Prostate gland (tissue), 2 donors: Measurements from ENCODE around the gene EBF3. TPM values are rescaled to one million over a fixed set of nuclear protein-coding genes. Genes with fewer than 3 reads are reported as not detected.
A peak's percentile ranks its signal among the peaks of the same experiment; 100 is the strongest.

Source experiments
- DNase-seq: peaks from one replicate; pipeline ENCODE4 v3.0.0-alpha.2; 2019; ENCODE audit warnings: low spot score
- H3K27ac ChIP-seq, 2 donors: fragments of 200-600 bp; sonication (generic); 2 replicates each; pipeline ENCODE4 v1.5.1; 2017 to 2019
- H3K27me3 ChIP-seq: fragments of 200-600 bp; sonication (generic); replicated peaks from 2 replicates; pipeline ENCODE4 v1.5.1; 2019; ENCODE audit not compliant: insufficient read depth
- H3K36me3 ChIP-seq, 2 donors: fragments of 200-600 bp; sonication (generic); 1 replicate in 1 of 2; 2 replicates in 1 of 2; pipeline versions ENCODE4 v1.5.1 to v1.8.1; 2017 to 2019
- H3K4me1 ChIP-seq: fragments of 200-600 bp; sonication (generic); replicated peaks from 2 replicates; pipeline ENCODE4 v1.5.1; 2019
- H3K4me3 ChIP-seq, 2 donors: fragments of 200-600 bp; sonication (generic); 2 replicates each; pipeline ENCODE4 v1.5.1; 2017 to 2019
- H3K9me3 ChIP-seq: fragments of 200-600 bp; sonication (generic); 2 replicates; pipeline ENCODE4 v1.5.1; 2017
- POLR2A ChIP-seq: fragments of 450-650 bp; IDR thresholded peaks from one replicate; pipeline ENCODE4 v1.6.1; 2016; ENCODE audit warnings: antibody characterized with exemption, mild to moderate bottlenecking
- POLR2AphosphoS5 ChIP-seq: sonication (generic); formaldehyde crosslinking; IDR thresholded peaks from one replicate; pipeline ENCODE4 v1.6.1; 2017; ENCODE audit warnings: antibody characterized with exemption
- WGBS: methylation state at CpG from one replicate; pipeline ENCODE4 v1.1.5; 2018; 5-methylcytosine and 5-hydroxymethylcytosine counted together
- intact Hi-C: fragments of 100-400 bp; cut with DNase I; formaldehyde crosslinking; loops from one replicate; pipeline ENCODE4 v1.14.2; 2022
- total RNA-seq, 2 donors: library from RNA; depleted of rRNA; stranded (reverse); fragments of >200 nt; gene quantifications; one replicate each; pipeline ENCODE4 v1.1.0, GENCODE V29; 2016
- TF ChIP-seq, protein P1 (sequence below), 4 experiments: fragments of 200-600 bp in 2 of 4; fragments of 450-650 bp in 2 of 4; sonication (generic) in 2 of 4; IDR thresholded peaks; 1 replicate in 3 of 4; 2 replicates in 1 of 4; pipeline ENCODE4 v1.5.1; 2016 to 2019; ENCODE audit warnings: antibody characterized with exemption in 4 of 4, mild to moderate bottlenecking in 2 of 4, moderate library complexity in 2 of 4

EBF3 gene
- total RNA-seq, 2 donors from 2014 or later, result 1.5 to 7.8 TPM

GRCh38 chr10:129871966-129872365 lies 92.1 kb downstream of the EBF3 start:
- 93% methylated on average over 8 of the region's 8 CpGs for WGBS
- H3K27me3 ChIP-seq, result no peaks in the 10 kb centered on the region
- H3K27ac ChIP-seq, result no peak overlapping the region
- TF ChIP-seq, protein P1, sequence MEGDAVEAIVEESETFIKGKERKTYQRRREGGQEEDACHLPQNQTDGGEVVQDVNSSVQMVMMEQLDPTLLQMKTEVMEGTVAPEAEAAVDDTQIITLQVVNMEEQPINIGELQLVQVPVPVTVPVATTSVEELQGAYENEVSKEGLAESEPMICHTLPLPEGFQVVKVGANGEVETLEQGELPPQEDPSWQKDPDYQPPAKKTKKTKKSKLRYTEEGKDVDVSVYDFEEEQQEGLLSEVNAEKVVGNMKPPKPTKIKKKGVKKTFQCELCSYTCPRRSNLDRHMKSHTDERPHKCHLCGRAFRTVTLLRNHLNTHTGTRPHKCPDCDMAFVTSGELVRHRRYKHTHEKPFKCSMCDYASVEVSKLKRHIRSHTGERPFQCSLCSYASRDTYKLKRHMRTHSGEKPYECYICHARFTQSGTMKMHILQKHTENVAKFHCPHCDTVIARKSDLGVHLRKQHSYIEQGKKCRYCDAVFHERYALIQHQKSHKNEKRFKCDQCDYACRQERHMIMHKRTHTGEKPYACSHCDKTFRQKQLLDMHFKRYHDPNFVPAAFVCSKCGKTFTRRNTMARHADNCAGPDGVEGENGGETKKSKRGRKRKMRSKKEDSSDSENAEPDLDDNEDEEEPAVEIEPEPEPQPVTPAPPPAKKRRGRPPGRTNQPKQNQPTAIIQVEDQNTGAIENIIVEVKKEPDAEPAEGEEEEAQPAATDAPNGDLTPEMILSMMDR (IDR thresholded peaks at IDR 0.05), result no peak
- no peak for TF ChIP-seq POLR2A
- no peak for TF ChIP-seq POLR2AphosphoS5
- H3K4me3 ChIP-seq, result no peak overlapping the region
- intact Hi-C loops, result no loop called here
- no peaks in the 10 kb centered on the region for H3K9me3 ChIP-seq
- no peaks in the 10 kb centered on the region for H3K36me3 ChIP-seq
- no peaks in the 10 kb centered on the region for H3K4me1 ChIP-seq
- DNase-seq, result no peak

DNA sequence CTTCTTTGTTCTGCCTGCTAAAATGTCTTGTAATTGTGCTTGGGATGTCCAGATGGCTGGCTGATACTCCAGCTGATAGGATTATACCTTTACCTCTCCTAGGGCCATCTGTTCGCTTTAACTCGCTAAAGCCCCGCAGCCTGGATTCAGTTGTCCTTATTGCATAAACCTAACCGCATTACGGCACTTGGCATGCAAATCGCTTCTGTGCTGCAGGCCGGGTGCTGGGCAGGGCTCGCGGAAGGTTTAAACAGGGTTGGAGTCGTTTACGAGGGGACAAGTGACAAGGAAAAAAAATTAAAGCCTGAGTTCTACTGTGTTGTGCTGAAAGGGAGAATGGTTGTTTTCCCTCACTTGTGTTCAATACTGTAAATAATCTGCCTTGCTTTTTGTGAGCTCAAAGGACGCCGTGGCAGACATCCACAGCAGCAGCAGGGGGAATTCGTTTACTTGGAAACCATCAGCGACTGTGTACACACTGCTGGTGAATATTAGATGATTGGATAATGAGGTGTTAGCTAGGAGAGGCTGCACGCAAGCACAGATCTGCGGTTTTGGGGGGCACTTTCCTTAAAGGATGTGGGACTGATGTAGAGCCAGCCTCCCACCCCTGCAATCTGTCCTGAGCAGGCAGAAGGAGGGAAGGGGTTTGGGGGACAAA lies 93.0 kb downstream of the EBF3 start:
- WGBS, result 11% methylated on average over 17 of the region's 17 CpGs
- no peaks in the 10 kb centered on the region for H3K27me3 ChIP-seq
- no peaks in the 10 kb centered on the region for H3K4me1 ChIP-seq
- DNase-seq, result peak; percentile 10
- no peaks in the 10 kb centered on the region for H3K9me3 ChIP-seq
- intact Hi-C loops, result no loop called here
- no peak for TF ChIP-seq POLR2A
- TF ChIP-seq POLR2AphosphoS5, result no peak
- TF ChIP-seq, protein P1 (IDR thresholded peaks at IDR 0.05), result no peak
- no peaks in the 10 kb centered on the region for H3K36me3 ChIP-seq
- H3K27ac ChIP-seq, result no peak overlapping the region
- no peak overlapping the region for H3K4me3 ChIP-seq

GRCh38 chr10:129870474-129870757 lies 93.7 kb downstream of the EBF3 start:
- 82% methylated on average over 13 of the region's 13 CpGs for WGBS
- intact Hi-C loops, result no loop called here
- H3K27ac ChIP-seq, result no peak overlapping the region
- H3K4me3 ChIP-seq, result no peak overlapping the region
- no peaks in the 10 kb centered on the region for H3K9me3 ChIP-seq
- H3K4me1 ChIP-seq, result no peaks in the 10 kb centered on the region
- H3K27me3 ChIP-seq, result no peaks in the 10 kb centered on the region
- DNase-seq, result no peak
- no peaks in the 10 kb centered on the region for H3K36me3 ChIP-seq
- TF ChIP-seq POLR2AphosphoS5, result no peak
- TF ChIP-seq, protein P1 (IDR thresholded peaks at IDR 0.05), result no peak
- TF ChIP-seq POLR2A, result no peak

DNA sequence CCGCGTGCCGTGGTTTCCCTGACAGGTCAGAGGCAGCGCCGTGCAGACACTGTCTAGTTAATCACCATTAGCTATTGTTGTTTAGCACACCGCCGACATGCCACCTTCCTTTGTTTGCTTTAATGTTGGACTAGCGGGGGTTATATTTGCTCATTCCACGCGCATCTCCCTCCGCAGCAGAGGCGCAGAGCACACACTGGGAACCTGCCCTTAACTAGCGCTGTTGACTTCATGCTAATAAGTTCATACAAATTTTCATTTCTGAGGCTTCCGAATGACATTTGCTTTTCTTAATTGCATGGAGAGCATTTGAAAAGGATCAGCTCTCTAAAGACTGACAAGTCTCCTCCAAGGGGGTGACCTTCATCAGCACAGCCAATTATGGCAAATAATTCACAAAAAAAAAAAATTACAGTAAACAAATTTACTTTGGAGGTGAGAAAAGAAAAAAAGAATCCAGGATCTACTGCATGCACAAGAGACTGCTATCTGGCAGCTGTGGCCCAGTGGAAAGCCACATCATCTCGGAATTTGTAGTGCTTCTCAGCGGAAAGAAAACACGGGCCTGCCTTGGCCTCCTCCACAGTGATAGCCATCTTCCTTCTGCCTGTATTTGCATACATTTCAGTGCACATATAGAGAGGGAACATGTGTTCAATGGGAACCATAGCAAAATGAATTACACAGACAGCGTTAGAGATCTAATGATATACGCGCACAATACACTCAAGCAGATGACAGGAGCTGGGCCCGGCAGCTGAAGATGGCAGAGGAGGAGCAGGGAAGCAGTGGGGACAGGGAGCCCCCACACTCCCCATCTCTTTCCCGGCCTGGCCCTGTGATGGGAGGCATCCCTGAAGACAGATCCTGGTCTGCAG lies 94.2 kb downstream of the EBF3 start:
- Histone ChIP-seq H3K27ac (no peak overlapping the region), H3K9me3 (no peaks in the 10 kb centered on the region), H3K36me3 (no peaks in the 10 kb centered on the region), H3K4me3 (no peak overlapping the region), H3K4me1 (no peaks in the 10 kb centered on the region), H3K27me3 (no peaks in the 10 kb centered on the region)
- 90% methylated on average over 22 of the region's 22 CpGs for whole genome bisulfite sequencing
- TF ChIP-seq POLR2AphosphoS5, result no peak
- TF ChIP-seq POLR2A, result no peak
- TF ChIP-seq, protein P1 (IDR thresholded peaks at IDR 0.05), result no peak
- intact Hi-C loops, result no loop called here
- DNase-seq, result no peak
